GM21390 (cell line): ENCODE measurements around the gene ZBTB17.
"Not testable (repeated sequence)": the region's sequence is repeated elsewhere in the genome, so short reads cannot be mapped to it uniquely, and the experiment has no call there.

Experiments
- ATAC-seq: cut with Tn5 transposase; IDR thresholded peaks from one replicate; pipeline ENCODE4 v1.9.1; 2021; ENCODE audit not compliant: unreplicated experiment

The ZBTB17 gene

GRCh38 chr1:15991427-15992186 lies 15.7 kb upstream of the ZBTB17 start:
- ATAC-seq: no peak

- ATAC-seq: no peak
Observed at GRCh38 chr1:15989776-15990175, 13.9 kb upstream of the ZBTB17 start.

- ATAC-seq: no peak
Observed at GRCh38 chr1:15988856-15989736, 13.2 kb upstream of the ZBTB17 start.

- ATAC-seq: no peak
Observed at GRCh38 chr1:15985611-15986297, 9.9 kb upstream of the ZBTB17 start.

GRCh38 chr1:15983275-15983674 lies 7.4 kb upstream of the ZBTB17 start:
- ATAC-seq: no peak

- no peak for ATAC-seq
Observed at GRCh38 chr1:15981679-15982078, 5.8 kb upstream of the ZBTB17 start.

- ATAC-seq: not testable (repeated sequence)
Observed at GRCh38 chr1:15977947-15978346, 2.0 kb upstream of the ZBTB17 start.

- peak; percentile 60 for ATAC-seq
Observed at GRCh38 chr1:15975358-15975804, 520 bp downstream of the ZBTB17 start.

- peak; percentile 36 for ATAC-seq
Observed at GRCh38 chr1:15974855-15975254, 1.0 kb downstream of the ZBTB17 start.

GRCh38 chr1:15973772-15974171 lies 2.1 kb downstream of the ZBTB17 start:
- ATAC-seq: no peak

- no peak for ATAC-seq
Observed at GRCh38 chr1:15972409-15972808, 3.5 kb downstream of the ZBTB17 start.

- ATAC-seq: no peak
Observed at GRCh38 chr1:15970911-15971310, 5.0 kb downstream of the ZBTB17 start.

GRCh38 chr1:15969321-15969880 lies 6.5 kb downstream of the ZBTB17 start:
- no peak for ATAC-seq

- ATAC-seq: no peak
Observed at GRCh38 chr1:15968172-15968571, 7.7 kb downstream of the ZBTB17 start.

- no peak for ATAC-seq
Observed at GRCh38 chr1:15966956-15967344, 9.0 kb downstream of the ZBTB17 start.

- ATAC-seq: peak; percentile 68
Observed at GRCh38 chr1:15966081-15966955, 9.6 kb downstream of the ZBTB17 start.

- no peak for ATAC-seq
Observed at GRCh38 chr1:15965228-15965767, 10.6 kb downstream of the ZBTB17 start.

GRCh38 chr1:15963968-15964648 lies 11.8 kb downstream of the ZBTB17 start:
- no peak for ATAC-seq

GRCh38 chr1:15963363-15963967 lies 12.4 kb downstream of the ZBTB17 start:
- ATAC-seq: no peak
